Astrocyte (in vitro differentiated cells and primary cell): ENCODE results near the gene INPP5K.

ENCODE experiments used
- CTCF ChIP-seq: IDR thresholded peaks from 2 replicates; pipeline ENCODE4 v1.5.1; 2011; ENCODE audit warnings: low read depth, mild to moderate bottlenecking, inconsistent platforms, low read length, moderate library complexity; ENCODE audit not compliant: insufficient read depth
- EZH2 ChIP-seq: IDR thresholded peaks from 2 replicates; pipeline ENCODE4 v1.6.1; 2012; ENCODE audit warnings: mild to moderate bottlenecking, low read length, inconsistent platforms; ENCODE audit not compliant: insufficient read depth

GRCh38 chr17:1552932-1553331 lies 36.5 kb upstream of the INPP5K start:
- TF ChIP-seq CTCF = no peak
- no peak for TF ChIP-seq EZH2
